Left lung (tissue), 10 donors: Measurements from ENCODE around the gene CNTN4. TPM values are rescaled to one million over a fixed set of nuclear protein-coding genes. Genes with fewer than 3 reads are reported as not detected.

Experiments used
- ATAC-seq: fragments of 200-7000 bp; cut with Tn5 transposase; one replicate; pipeline ENCODE4 v1.9.1; 2020; ENCODE audit warnings: moderate library complexity
- DNase-seq, 4 donors: peaks; one replicate each; pipeline ENCODE4 v3.0.0-alpha.2; 2013 to 2020
- H3K27ac ChIP-seq, 2 donors: fragments of 200-600 bp; sonication (generic) in 1 of 2; one replicate each; pipeline versions ENCODE4 v1.5.0 to v1.8.0; 2020 to 2021
- H3K27me3 ChIP-seq, 2 donors: fragments of 200-600 bp; sonication (generic) in 1 of 2; one replicate each; pipeline versions ENCODE4 v1.5.0 to v1.8.0; 2020 to 2021
- H3K36me3 ChIP-seq, 2 donors: fragments of 200-600 bp; sonication (generic) in 1 of 2; one replicate each; pipeline versions ENCODE4 v1.5.0 to v1.8.0; 2020 to 2021
- H3K4me1 ChIP-seq, 2 donors: fragments of 200-600 bp; one replicate each; pipeline ENCODE4 v1.8.0; 2021
- H3K4me3 ChIP-seq, 2 donors: fragments of 200-600 bp; sonication (generic) in 1 of 2; one replicate each; pipeline versions ENCODE4 v1.5.0 to v1.8.0; 2020 to 2021; ENCODE audit warnings: mild to moderate bottlenecking in 1 of 2
- H3K9me3 ChIP-seq, 2 donors: fragments of 200-600 bp; sonication (generic) in 1 of 2; one replicate each; pipeline versions ENCODE4 v1.5.0 to v1.8.0; 2020 to 2021
- CTCF ChIP-seq, 2 donors: fragments of 200-600 bp; sonication (generic) in 1 of 2; IDR thresholded peaks; one replicate each; pipeline versions ENCODE4 v1.5.0 to v1.8.0; 2021; ENCODE audit warnings: antibody characterized with exemption in 2 of 2
- intact Hi-C, 2 donors: fragments of 100-400 bp; cut with DNase I; formaldehyde crosslinking; loops; one replicate each; pipeline versions ENCODE4 v1.11.2 to v1.14.2; 2022
- polyA plus RNA-seq, 6 donors: library from polyadenylated mRNA; unstranded; fragments of 120-200 nt; gene quantifications; one replicate each; pipeline ENCODE4 v1.2.1, GENCODE V29; 2013; ENCODE audit not compliant: insufficient read length in 6 of 6
- total RNA-seq, 2 donors: library from RNA; stranded (reverse); fragmentation: NEBNext Ultra II Directional; extraction: Animal tissue kit (Norgen Biotek cat#: 25700); gene quantifications; one replicate each; pipeline ENCODE4 v1.2.1, GENCODE V29; 2021
- donor health status: DM: no; HTN: yes; CAD: no.
- donor health status: DM: no; HTN: no; CAD: no.

CNTN4 gene
- total and polyA plus RNA-seq, 8 donors = 5.9 to 10.4 (median 8.2) TPM

- no peaks in the 10 kb centered on the region for H3K9me3 ChIP-seq
- TF ChIP-seq CTCF (IDR thresholded peaks at IDR 0.05) = no peak
- H3K4me3 ChIP-seq = no peak overlapping the region
- H3K4me1 ChIP-seq = no peaks in the 10 kb centered on the region
- peaks cover 29 to 62% of the 10 kb centered on the region in 2 donors for H3K27me3 ChIP-seq
- DNase-seq (peak in 2 of 4 donors; percentile 7 to 10), ATAC-seq (no peak)
- H3K36me3 ChIP-seq = no peaks in the 10 kb centered on the region
- no peak overlapping the region for H3K27ac ChIP-seq
- intact Hi-C loops = no loop called here
Observed at GRCh38 chr3:2096216-2096615, 2.5 kb upstream of the CNTN4 start.

GRCh38 chr3:2097641-2098191 lies 950 bp upstream of the CNTN4 start:
- no peaks in the 10 kb centered on the region for H3K36me3 ChIP-seq

GRCh38 chr3:2099028-2099671 lies 484 bp downstream of the CNTN4 start:
- Histone ChIP-seq H3K9me3 (no peaks in the 10 kb centered on the region), H3K4me3 (peak overlapping the region; percentile 33 to 45), H3K36me3 (no peaks in the 10 kb centered on the region), H3K27me3 (peaks cover 29 to 70% of the 10 kb centered on the region in 2 donors), H3K4me1 (no peaks in the 10 kb centered on the region), H3K27ac (peak overlapping the region in 1 of 2 donors; percentile 9)
- TF ChIP-seq CTCF (IDR thresholded peaks at IDR 0.05) = no peak
- ATAC-seq (peak; percentile 58), DNase-seq (peak in 3 of 4 donors; percentile 36 to 78 (median 44))
- intact Hi-C loops = no loop called here

More at GRCh38 chr3:2097641-2098191, 950 bp upstream of the CNTN4 start:
- ATAC-seq = no peak
- Histone ChIP-seq H3K27ac (no peak overlapping the region), H3K9me3 (no peaks in the 10 kb centered on the region), H3K4me1 (no peaks in the 10 kb centered on the region), H3K27me3 (peaks cover 29 to 70% of the 10 kb centered on the region in 2 donors), H3K4me3 (peak overlapping the region in 1 of 2 donors; percentile 45)
- peak in 2 of 4 donors; percentile 15 to 29 for DNase-seq
- intact Hi-C loops = no loop called here
- TF ChIP-seq CTCF (IDR thresholded peaks at IDR 0.05) = no peak

GRCh38 chr3:2099779-2100191 lies 1.1 kb downstream of the CNTN4 start:
- no peaks in the 10 kb centered on the region for H3K36me3 ChIP-seq
- TF ChIP-seq CTCF (IDR thresholded peaks at IDR 0.05) = no peak
- no peaks in the 10 kb centered on the region for H3K4me1 ChIP-seq
- peaks cover 29 to 70% of the 10 kb centered on the region in 2 donors for H3K27me3 ChIP-seq
- H3K4me3 ChIP-seq = peak overlapping the region; percentile 33 to 45
- no peak overlapping the region for H3K27ac ChIP-seq
- ATAC-seq (no peak), DNase-seq (peak in 2 of 4 donors; percentile 13 to 20)
- H3K9me3 ChIP-seq = no peaks in the 10 kb centered on the region
- intact Hi-C loops = no loop called here

GRCh38 chr3:2106438-2106837 lies 7.8 kb downstream of the CNTN4 start:
- H3K4me3 ChIP-seq = no peak overlapping the region
- no peak overlapping the region for H3K27ac ChIP-seq
- intact Hi-C loops = no loop called here

More at GRCh38 chr3:2106438-2106837, 7.8 kb downstream of the CNTN4 start:
- peaks cover 0 to 5% of the 10 kb centered on the region in 2 donors for H3K27me3 ChIP-seq
- ATAC-seq (no peak), DNase-seq (no peak)
- no peaks in the 10 kb centered on the region for H3K36me3 ChIP-seq
- no peak for TF ChIP-seq CTCF (IDR thresholded peaks at IDR 0.05)
- peaks cover 0 to 14% of the 10 kb centered on the region in 2 donors for H3K9me3 ChIP-seq
- no peaks in the 10 kb centered on the region for H3K4me1 ChIP-seq
